ENCODE data around the gene RTTN. TPM values are rescaled to one million over a fixed set of nuclear protein-coding genes. Genes with fewer than 3 reads are reported as not detected.

The RTTN gene
- total and polyA plus RNA-seq, 10 of the 15 experiments (the other 5 are each of a cell fraction or from before 2014, with no cell fraction given) = 9.4 to 36.6 (median 15.7) TPM

- POLR2A ChIA-PET = interaction anchor here (0.7 kb wide), 1 partner anchor 13 kb away, joined by 3 read pairs; no protein-coding TSS in a partner anchor
Observed at GRCh38 chr18:70015127-70015526, 190.4 kb downstream of the RTTN start.

GRCh38 chr18:70005580-70005979 is 199.9 kb downstream of the RTTN start:
- peaks cover 0 to 4% of the 10 kb centered on the region in 2 experiments; a peak in 3 of 4 replicates for H3K36me3 ChIP-seq (ENCODE audit: control insufficient read depth in 2 of 2, insufficient read depth in 2 of 2, low read length in 1 of 2)
- no peaks in the 10 kb centered on the region for H3K4me1 ChIP-seq (ENCODE audit: control insufficient read depth, insufficient read depth, low read length)
- H2AFZ ChIP-seq (ENCODE audit: control insufficient read depth, low read depth, low read length) = no peak overlapping the region
- no peaks in the 10 kb centered on the region for H3K79me2 ChIP-seq (ENCODE audit: control insufficient read depth, insufficient read depth, low read length)
- no peak for DNase-seq (ENCODE audit: low read depth, low spot score)
- H3K9ac ChIP-seq (ENCODE audit: control insufficient read depth, insufficient read depth, low read length) = no peak overlapping the region
- intact Hi-C loops (cut with micrococcal nuclease; ENCODE audit: unreplicated experiment) = no loop called here
- H3K27ac ChIP-seq (ENCODE audit: control insufficient read depth, insufficient read depth) = no peak overlapping the region
- no peak for ATAC-seq
- ChIA-PET RAD21 (ENCODE audit: unreplicated experiment) (no interaction called here), CTCF (no interaction called here), SMC1A (ENCODE audit: uncharacterized antibody, unreplicated experiment) (interaction anchor here (1.6 to 2.5 kb wide), 3 partner anchors 13 to 69 kb away, joined by 4 to 10 read pairs (median 5); no protein-coding TSS in a partner anchor), POLR2A (no interaction called here)
- H3K4me3 ChIP-seq = no peak overlapping the region
- no TSS peak for BruUV-seq (replicated peaks)
- H3K9me3 ChIP-seq (replicated peaks; ENCODE audit: control insufficient read depth, insufficient read depth, low read length) = no peaks in the 10 kb centered on the region
- in situ Hi-C loops (cut with MboI) = no loop called here
- TF ChIP-seq NFIC (IDR thresholded peaks at IDR 0.05; ENCODE audit: low read depth, low read length) (no peak), SIN3A (IDR thresholded peaks at IDR 0.05; ENCODE audit: low read depth, low read length) (no peak), ZBTB33 (IDR thresholded peaks at IDR 0.05) (no peak), MTA3 (IDR thresholded peaks at IDR 0.05; ENCODE audit: borderline replicate concordance, low read length) (no peak), YY1 (IDR thresholded peaks at IDR 0.05; ENCODE audit: low read depth, low read length) (no peak), BACH1 (IDR thresholded peaks at IDR 0.05; ENCODE audit: borderline replicate concordance) (no peak), SREBF1 (IDR thresholded peaks at IDR 0.05; ENCODE audit: low read length) (no peak), FOXK2 (IDR thresholded peaks at IDR 0.05) (no peak), POLR2AphosphoS2 (IDR thresholded peaks at IDR 0.05; ENCODE audit: low read depth, low read length) (no peak), MEF2A (IDR thresholded peaks at IDR 0.05; ENCODE audit: insufficient read depth, low read depth, low read length) (no peak), ZNF217 (IDR thresholded peaks at IDR 0.05) (no peak), IRF4 (IDR thresholded peaks at IDR 0.05; ENCODE audit: low read depth, low read length) (no peak), POU2F2 (IDR thresholded peaks at IDR 0.05; ENCODE audit: borderline replicate concordance, low read depth, low read length) (no peak), ZBED1 (IDR thresholded peaks at IDR 0.05; ENCODE audit: borderline replicate concordance) (no peak), RUNX3 (IDR thresholded peaks at IDR 0.05; ENCODE audit: low read length) (no peak), IRF3 (IDR thresholded peaks at IDR 0.05) (no peak)
- H3K27me3 ChIP-seq (replicated peaks in 1 of 2; ENCODE audit: control insufficient read depth in 2 of 2, insufficient read depth in 2 of 2, low read length in 1 of 2) = no peaks in the 10 kb centered on the region
- no peak overlapping the region for H3K4me2 ChIP-seq (ENCODE audit: control insufficient read depth, insufficient read depth)
- H4K20me1 ChIP-seq (ENCODE audit: control insufficient read depth, insufficient read depth) = no peaks in the 10 kb centered on the region
- FAIRE-seq = no peak
- WGBS (ENCODE audit: insufficient coverage, insufficient replicate concordance, low lambda C conversion rate, missing lambda C conversion rate) = 100% methylated on average over 3 of the region's 3 CpGs

More at GRCh38 chr18:70015127-70015526, 190.4 kb downstream of the RTTN start:
- no peaks in the 10 kb centered on the region for H3K4me1 ChIP-seq (ENCODE audit: control insufficient read depth, insufficient read depth, low read length)
- no peak overlapping the region for H3K9ac ChIP-seq (ENCODE audit: control insufficient read depth, insufficient read depth, low read length)
- H3K36me3 ChIP-seq (ENCODE audit: control insufficient read depth in 2 of 2, insufficient read depth in 2 of 2, low read length in 1 of 2) = peaks cover under 1 to 2% of the 10 kb centered on the region in 2 experiments; a peak in 2 of 4 replicates
- H3K27ac ChIP-seq (ENCODE audit: control insufficient read depth, insufficient read depth) = no peak overlapping the region
- RAD21 ChIA-PET (ENCODE audit: unreplicated experiment) = interaction anchor here (1.1 kb wide), 1 partner anchor 13 kb away, joined by 4 read pairs; no protein-coding TSS in a partner anchor
- H3K79me2 ChIP-seq (ENCODE audit: control insufficient read depth, insufficient read depth, low read length) = no peaks in the 10 kb centered on the region
- in situ Hi-C loops (cut with MboI) (no loop called here), intact Hi-C loops (cut with micrococcal nuclease; ENCODE audit: unreplicated experiment) (no loop called here)
- DNase-seq (ENCODE audit: low read depth, low spot score) (no peak), ATAC-seq (no peak), FAIRE-seq (no peak)
- no peak overlapping the region for H3K4me2 ChIP-seq (ENCODE audit: control insufficient read depth, insufficient read depth)
- H4K20me1 ChIP-seq (ENCODE audit: control insufficient read depth, insufficient read depth) = no peaks in the 10 kb centered on the region
- SMC1A ChIA-PET (ENCODE audit: uncharacterized antibody, unreplicated experiment) = interaction anchor here (1.2 to 2.0 kb wide), 4 partner anchors 8 to 15 kb away, joined by 3 to 7 read pairs (median 6); no protein-coding TSS in a partner anchor
- H3K27me3 ChIP-seq (replicated peaks in 1 of 2; ENCODE audit: control insufficient read depth in 2 of 2, insufficient read depth in 2 of 2, low read length in 1 of 2) = no peaks in the 10 kb centered on the region
- peak; percentile 66; the same call in 1 of the 2 replicates for TF ChIP-seq PAX5 (IDR thresholded peaks at IDR 0.05; ENCODE audit: borderline replicate concordance, low read depth, low read length)
- TF ChIP-seq RFX5 (IDR thresholded peaks at IDR 0.05; ENCODE audit: low read depth, low read length) = no peak
- no peak overlapping the region for H3K4me3 ChIP-seq
- CTCF ChIA-PET = interaction anchor here (0.7 to 1.6 kb wide), 3 partner anchors 30 to 72 kb away, joined by 3 to 4 read pairs (median 4); no protein-coding TSS in a partner anchor
- WGBS (ENCODE audit: insufficient coverage, insufficient replicate concordance, low lambda C conversion rate, missing lambda C conversion rate) = 73% methylated on average over 7 of the region's 7 CpGs
- no peak overlapping the region for H2AFZ ChIP-seq (ENCODE audit: control insufficient read depth, low read depth, low read length)
- no peaks in the 10 kb centered on the region for H3K9me3 ChIP-seq (replicated peaks; ENCODE audit: control insufficient read depth, insufficient read depth, low read length)
- no TSS peak for BruUV-seq (replicated peaks)
